Measurements from ENCODE around the gene CCNL1.

DNA sequence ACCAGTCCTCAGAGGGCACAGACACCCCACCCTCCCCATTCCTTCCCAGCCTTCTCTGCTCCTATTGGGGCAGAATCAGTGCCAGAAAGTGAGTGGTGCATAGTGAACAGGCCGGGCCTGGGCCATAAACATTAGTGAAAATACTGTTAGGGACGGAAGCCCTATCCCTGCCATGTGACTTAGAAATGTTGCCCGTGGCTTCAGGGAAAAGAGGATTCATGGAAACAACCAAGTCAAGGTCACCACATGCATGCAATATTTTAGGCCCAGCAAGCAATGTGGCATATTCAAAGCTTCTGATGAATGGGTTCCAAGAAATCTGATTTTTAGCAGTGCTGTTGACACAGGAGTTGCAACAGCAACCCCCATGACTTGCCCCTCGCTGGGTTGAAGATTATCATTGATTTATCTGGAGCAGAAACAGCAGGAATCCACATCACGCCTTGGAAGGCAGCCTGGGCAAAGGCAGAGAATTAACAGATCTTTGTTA lies 52.3 kb downstream of the CCNL1 start:
- no peak for TF ChIP-seq ARNT (IDR thresholded peaks at IDR 0.05)
- TF ChIP-seq SUZ12 (IDR thresholded peaks at IDR 0.05), result no peak
- no peak for TF ChIP-seq FOXM1 (IDR thresholded peaks at IDR 0.05; ENCODE audit: borderline replicate concordance)
- no peak for TF ChIP-seq TARDBP (IDR thresholded peaks at IDR 0.05)
- TF ChIP-seq SP1 (IDR thresholded peaks at IDR 0.05), result no peak
- no peak for TF ChIP-seq HDGF (IDR thresholded peaks at IDR 0.05; ENCODE audit: borderline replicate concordance)
- TF ChIP-seq FOXK2 (IDR thresholded peaks at IDR 0.05), result no peak
- TF ChIP-seq ELF4 (IDR thresholded peaks at IDR 0.05), result no peak
- TF ChIP-seq CTBP1 (IDR thresholded peaks at IDR 0.05; ENCODE audit: borderline replicate concordance), result no peak
- TF ChIP-seq ZNF384 (IDR thresholded peaks at IDR 0.05), result no peak
- no peak for TF ChIP-seq FOXA1 (IDR thresholded peaks at IDR 0.05)
- TF ChIP-seq BHLHE40 (IDR thresholded peaks at IDR 0.05; ENCODE audit: borderline replicate concordance), result no peak

Measured in HEK293T (cell line).